Left ventricle myocardium inferior (tissue), 1 donor: ENCODE measurements around the gene DTX4. TPM values are rescaled to one million over a fixed set of nuclear protein-coding genes. Genes with fewer than 3 reads are reported as not detected.

ENCODE experiments used
- DNase-seq: peaks from one replicate; pipeline ENCODE4 v3.0.0-alpha.2; 2020
- H3K27ac ChIP-seq: fragments of 200-600 bp; replicated peaks from 2 replicates; pipeline ENCODE4 v1.8.0; 2021
- H3K27me3 ChIP-seq: fragments of 200-600 bp; 2 replicates; pipeline ENCODE4 v1.8.0; 2021; ENCODE audit warnings: low read depth
- H3K36me3 ChIP-seq: fragments of 200-600 bp; 2 replicates; pipeline ENCODE4 v1.8.0; 2021
- H3K4me1 ChIP-seq: fragments of 200-600 bp; 2 replicates; pipeline ENCODE4 v1.8.0; 2021
- H3K4me3 ChIP-seq: fragments of 200-600 bp; 2 replicates; pipeline ENCODE4 v1.8.0; 2021; ENCODE audit warnings: mild to moderate bottlenecking, moderate library complexity
- H3K9me3 ChIP-seq: fragments of 200-600 bp; replicated peaks from 2 replicates; pipeline ENCODE4 v1.8.0; 2021
- intact Hi-C: fragments of 100-400 bp; cut with micrococcal nuclease; formaldehyde crosslinking; loops from one replicate; pipeline ENCODE4 v1.11.0; 2022
- total RNA-seq: library from RNA; stranded (reverse); fragmentation: NEBNext Ultra II Directional; extraction: Animal tissue kit (Norgen Biotek cat#: 25700); gene quantifications from one replicate; pipeline ENCODE4 v1.2.1, GENCODE V29; 2021
- TF ChIP-seq, protein P1 (sequence below): fragments of 200-600 bp; IDR thresholded peaks from 2 replicates; pipeline ENCODE4 v1.8.0; 2021; ENCODE audit warnings: antibody characterized with exemption, mild to moderate bottlenecking, borderline replicate concordance
- donor health status: DM: no; HTN: yes; CAD: no; lungs with severe emphysema.

Gene DTX4
- total RNA-seq, 1 donor from 2014 or later, result 1.8 TPM

DNA sequence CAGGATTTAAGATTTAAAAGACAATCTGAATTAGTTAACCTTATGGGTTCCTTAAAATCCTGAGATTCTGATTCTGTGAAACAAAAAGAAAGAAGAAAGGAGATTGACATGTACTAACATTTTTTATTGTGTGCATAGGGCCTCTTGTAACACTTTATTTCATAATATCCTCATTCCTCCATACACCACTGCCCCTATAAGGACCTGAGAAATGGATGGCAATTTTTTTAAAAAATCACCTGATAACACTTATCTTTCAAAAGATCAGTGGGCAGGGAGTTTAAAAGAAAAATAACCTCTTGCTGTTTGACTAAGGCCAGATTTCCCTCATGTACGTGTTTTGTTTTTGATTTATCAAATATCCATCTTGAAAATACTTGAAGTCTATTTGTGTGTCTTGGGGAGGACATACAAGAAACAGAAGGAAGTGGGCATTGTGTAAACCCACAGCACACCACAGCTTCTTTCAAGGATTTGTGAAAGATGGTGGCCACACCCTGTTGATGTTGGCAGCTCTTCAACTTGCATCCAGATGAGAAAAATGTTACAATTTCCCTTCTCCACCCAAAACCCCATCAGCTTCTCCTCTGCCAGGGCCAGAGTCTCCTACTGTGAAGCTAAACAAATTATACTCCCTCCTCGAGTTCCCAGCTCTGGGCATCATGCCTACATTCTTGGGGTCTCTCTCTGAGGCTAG lies 75.7 kb downstream of the DTX4 start:
- TF ChIP-seq, protein P1, sequence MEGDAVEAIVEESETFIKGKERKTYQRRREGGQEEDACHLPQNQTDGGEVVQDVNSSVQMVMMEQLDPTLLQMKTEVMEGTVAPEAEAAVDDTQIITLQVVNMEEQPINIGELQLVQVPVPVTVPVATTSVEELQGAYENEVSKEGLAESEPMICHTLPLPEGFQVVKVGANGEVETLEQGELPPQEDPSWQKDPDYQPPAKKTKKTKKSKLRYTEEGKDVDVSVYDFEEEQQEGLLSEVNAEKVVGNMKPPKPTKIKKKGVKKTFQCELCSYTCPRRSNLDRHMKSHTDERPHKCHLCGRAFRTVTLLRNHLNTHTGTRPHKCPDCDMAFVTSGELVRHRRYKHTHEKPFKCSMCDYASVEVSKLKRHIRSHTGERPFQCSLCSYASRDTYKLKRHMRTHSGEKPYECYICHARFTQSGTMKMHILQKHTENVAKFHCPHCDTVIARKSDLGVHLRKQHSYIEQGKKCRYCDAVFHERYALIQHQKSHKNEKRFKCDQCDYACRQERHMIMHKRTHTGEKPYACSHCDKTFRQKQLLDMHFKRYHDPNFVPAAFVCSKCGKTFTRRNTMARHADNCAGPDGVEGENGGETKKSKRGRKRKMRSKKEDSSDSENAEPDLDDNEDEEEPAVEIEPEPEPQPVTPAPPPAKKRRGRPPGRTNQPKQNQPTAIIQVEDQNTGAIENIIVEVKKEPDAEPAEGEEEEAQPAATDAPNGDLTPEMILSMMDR, result no peak
- no peaks in the 10 kb centered on the region for H3K36me3 ChIP-seq
- peak; percentile 38 for DNase-seq
- intact Hi-C loops, result no loop called here
- H3K4me3 ChIP-seq, result no peak overlapping the region
- H3K27me3 ChIP-seq, result no peaks in the 10 kb centered on the region
- peak overlapping the region; percentile 36 for H3K27ac ChIP-seq
- H3K4me1 ChIP-seq, result peaks cover 16% of the 10 kb centered on the region
- no peaks in the 10 kb centered on the region for H3K9me3 ChIP-seq

DNA sequence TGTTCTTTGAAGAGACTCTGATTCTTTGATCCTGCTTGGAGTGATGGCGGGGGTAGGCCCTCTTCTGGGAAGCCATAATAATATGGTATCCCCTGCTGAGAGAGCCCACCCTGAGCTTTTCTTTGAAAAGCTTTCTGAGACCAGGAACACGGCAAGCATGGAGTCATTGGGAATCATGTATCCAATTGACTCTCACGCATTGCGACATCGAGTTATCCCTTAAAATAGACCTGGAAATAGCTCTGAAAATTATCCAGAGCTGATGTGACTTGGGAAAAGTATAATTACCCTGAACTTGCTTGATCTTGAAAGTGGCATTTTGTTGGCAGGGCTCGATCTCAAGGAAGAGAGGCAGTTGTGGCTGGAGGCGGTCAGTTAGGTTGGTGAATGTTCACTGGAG lies 77.6 kb downstream of the DTX4 start:
- Histone ChIP-seq H3K36me3 (no peaks in the 10 kb centered on the region), H3K27ac (no peak overlapping the region), H3K4me1 (peaks cover 16% of the 10 kb centered on the region), H3K9me3 (no peaks in the 10 kb centered on the region), H3K27me3 (no peaks in the 10 kb centered on the region), H3K4me3 (no peak overlapping the region)
- intact Hi-C loops, result no loop called here
- no peak for DNase-seq
- TF ChIP-seq, protein P1, result no peak

DNA sequence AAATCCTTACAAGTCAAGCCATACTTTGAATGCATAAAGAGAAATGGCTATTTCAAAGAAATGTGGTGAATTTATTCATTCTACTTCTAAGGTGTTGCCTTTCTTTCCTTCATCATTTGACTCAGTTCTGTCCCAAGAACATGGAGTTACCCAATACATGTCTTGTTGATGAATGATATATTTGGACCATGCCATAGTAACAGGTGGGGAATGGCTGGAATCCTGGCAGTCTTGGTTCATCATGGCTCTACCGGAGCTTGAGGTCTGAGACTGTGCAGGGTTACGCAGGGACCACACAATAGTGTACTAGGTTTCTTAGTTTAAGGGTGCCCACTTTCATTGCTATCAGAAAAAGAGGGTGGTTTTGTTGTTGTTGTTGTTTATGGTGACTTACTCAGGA lies 81.1 kb downstream of the DTX4 start:
- Histone ChIP-seq H3K27me3 (no peaks in the 10 kb centered on the region), H3K9me3 (no peaks in the 10 kb centered on the region), H3K27ac (no peak overlapping the region), H3K4me1 (peaks cover 5% of the 10 kb centered on the region), H3K4me3 (no peak overlapping the region), H3K36me3 (no peaks in the 10 kb centered on the region)
- TF ChIP-seq, protein P1, result no peak
- intact Hi-C loops, result no loop called here
- no peak for DNase-seq

DNA sequence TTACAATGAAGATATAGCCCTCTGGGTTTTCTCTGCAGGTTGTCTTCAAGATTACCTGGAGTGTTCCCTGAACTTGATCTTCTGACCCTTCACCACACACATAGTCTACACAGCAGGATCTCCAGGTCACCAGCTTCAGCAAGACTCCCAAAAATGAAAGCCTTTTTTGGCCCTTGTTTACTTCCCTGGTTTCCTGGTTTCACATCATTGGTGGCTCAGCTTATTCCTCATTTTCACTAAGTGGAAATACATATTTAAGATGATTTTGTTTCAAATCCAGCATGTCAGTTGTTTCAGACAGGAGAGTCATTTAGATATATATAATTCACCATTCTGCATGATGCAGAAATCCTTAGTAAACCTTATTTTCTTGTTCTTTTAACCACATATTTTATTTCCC lies 82.4 kb downstream of the DTX4 start:
- Histone ChIP-seq H3K4me3 (no peak overlapping the region), H3K9me3 (peaks cover 3% of the 10 kb centered on the region), H3K27ac (no peak overlapping the region), H3K27me3 (no peaks in the 10 kb centered on the region), H3K36me3 (no peaks in the 10 kb centered on the region), H3K4me1 (no peaks in the 10 kb centered on the region)
- TF ChIP-seq, protein P1, result no peak
- intact Hi-C loops, result no loop called here
- DNase-seq, result no peak

DNA sequence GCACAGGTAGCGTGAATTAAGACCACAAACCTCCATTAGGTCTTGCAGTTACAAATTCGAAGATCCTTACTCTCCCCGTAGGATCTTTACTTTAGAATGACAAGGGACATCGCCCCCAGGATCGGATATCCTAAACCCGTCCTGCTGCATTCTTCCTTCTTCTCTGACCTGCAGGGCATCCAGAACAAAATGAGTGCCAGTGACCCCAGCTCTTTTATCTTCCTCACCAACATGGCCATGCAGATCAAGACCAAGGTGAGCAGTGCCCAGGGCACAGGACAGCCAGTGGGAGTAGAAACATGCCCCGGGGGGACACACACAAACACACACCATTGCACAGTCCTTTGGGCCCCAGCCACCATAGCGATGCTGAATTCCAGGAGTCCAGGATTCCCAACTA lies 83.3 kb downstream of the DTX4 start:
- Histone ChIP-seq H3K4me1 (no peaks in the 10 kb centered on the region), H3K9me3 (peaks cover 3% of the 10 kb centered on the region), H3K27ac (no peak overlapping the region), H3K36me3 (no peaks in the 10 kb centered on the region), H3K27me3 (no peaks in the 10 kb centered on the region), H3K4me3 (no peak overlapping the region)
- intact Hi-C loops, result no loop called here
- TF ChIP-seq, protein P1, result no peak
- DNase-seq, result no peak

Other genes with a start within 250 kb of the DTX4 start
- gene GLYATL1, start 232.6 kb upstream of the DTX4 start, total RNA-seq, result not detected
- not detected for gene GLYATL1B, start 85.8 kb upstream of the DTX4 start, total RNA-seq
- gene FAM111B, start 64.9 kb upstream of the DTX4 start, total RNA-seq, result 1.1 TPM
- gene FAM111A, start 29.3 kb upstream of the DTX4 start, total RNA-seq, result 9.6 TPM
- gene MPEG1, start 40.8 kb downstream of the DTX4 start, total RNA-seq, result 9.5 TPM
- gene OR5AN1, start 186.8 kb downstream of the DTX4 start, total RNA-seq, result not detected